ENCODE measurements around the gene SIX2. TPM values are rescaled to one million over a fixed set of nuclear protein-coding genes. Genes with fewer than 3 reads are reported as not detected.

Gene SIX2
- total and polyA plus RNA-seq, 2 of the 13 experiments (the other 11 are each of a cell fraction or from before 2014, with no cell fraction given), result not detected

- TF ChIP-seq THYN1 (CRISPR knock-in tag; IDR thresholded peaks at IDR 0.05; ENCODE audit: borderline replicate concordance, low read depth) (0 out of 2 replicates have a peak, but pooled peaks have one; percentile 46), SP140L (CRISPR knock-in tag; IDR thresholded peaks at IDR 0.05; ENCODE audit: borderline replicate concordance) (no peak), CBX5 (CRISPR knock-in tag; IDR thresholded peaks at IDR 0.05; ENCODE audit: borderline replicate concordance) (peak; percentile 47; the same call in 1 of the 2 replicates), KLF16 (CRISPR knock-in tag; IDR thresholded peaks at IDR 0.05) (0 out of 4 replicates have a peak, but pooled peaks of 1 of the 2 experiments have one; percentile 53), ZNF619 (CRISPR knock-in tag; IDR thresholded peaks at IDR 0.05) (0 out of 2 replicates have a peak, but pooled peaks have one; percentile 26), AKAP8 (CRISPR knock-in tag; IDR thresholded peaks at IDR 0.05) (peak; percentile 51; the same call in 1 of the 2 replicates), ZNF225 (CRISPR knock-in tag; IDR thresholded peaks at IDR 0.05) (peak; percentile 55; the same call in 1 of the 2 replicates), ZSCAN29 (CRISPR knock-in tag; conservative IDR thresholded peaks at IDR 0.05) (0 out of 2 replicates have a peak, but pooled peaks have one; percentile 30), ATF1 (CRISPR knock-in tag; IDR thresholded peaks at IDR 0.05) (no peak), STAG1 (CRISPR knock-in tag; IDR thresholded peaks at IDR 0.05) (peak; percentile 98), NFYB (CRISPR knock-in tag; IDR thresholded peaks at IDR 0.05) (no peak), ZNF703 (CRISPR knock-in tag; IDR thresholded peaks at IDR 0.05; ENCODE audit: borderline replicate concordance) (no peak), ZNF33A (CRISPR knock-in tag; IDR thresholded peaks at IDR 0.05; ENCODE audit: borderline replicate concordance) (no peak), MXD4 (CRISPR knock-in tag; IDR thresholded peaks at IDR 0.05) (peak; percentile 85), ZNF317 (CRISPR knock-in tag; IDR thresholded peaks at IDR 0.05) (peak; percentile 61; the same call in 1 of the 2 replicates), HDAC1 (CRISPR knock-in tag; IDR thresholded peaks at IDR 0.05) (peak; percentile 32; the same call in 1 of the 2 replicates)
- TF ChIP-seq, protein P1, sequence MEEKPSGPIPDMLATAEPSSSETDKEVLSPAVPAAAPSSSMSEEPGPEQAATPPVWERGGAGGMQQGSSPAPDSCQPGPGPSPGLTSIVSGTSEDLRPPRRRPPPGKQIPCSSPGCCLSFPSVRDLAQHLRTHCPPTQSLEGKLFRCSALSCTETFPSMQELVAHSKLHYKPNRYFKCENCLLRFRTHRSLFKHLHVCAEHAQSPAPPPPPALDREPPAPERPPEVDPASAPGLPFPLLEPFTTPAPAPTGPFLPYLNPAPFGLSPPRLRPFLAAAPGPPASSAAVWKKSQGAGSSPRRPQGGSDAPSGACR (CRISPR knock-in tag; IDR thresholded peaks at IDR 0.05), result 0 out of 2 replicates have a peak, but pooled peaks have one; percentile 34
- TF ChIP-seq, protein P2, sequence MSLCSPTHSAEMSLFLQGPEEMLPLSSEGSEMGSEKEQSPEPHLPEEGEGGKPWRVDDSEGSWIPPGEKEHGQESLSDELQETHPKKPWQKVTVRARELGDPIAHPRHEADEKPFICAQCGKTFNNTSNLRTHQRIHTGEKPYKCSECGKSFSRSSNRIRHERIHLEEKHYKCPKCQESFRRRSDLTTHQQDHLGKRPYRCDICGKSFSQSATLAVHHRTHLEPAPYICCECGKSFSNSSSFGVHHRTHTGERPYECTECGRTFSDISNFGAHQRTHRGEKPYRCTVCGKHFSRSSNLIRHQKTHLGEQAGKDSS (CRISPR knock-in tag; IDR thresholded peaks at IDR 0.05; ENCODE audit: borderline replicate concordance, low read depth), result peak; percentile 59; the same call in 1 of the 2 replicates
- TF ChIP-seq, protein P3, sequence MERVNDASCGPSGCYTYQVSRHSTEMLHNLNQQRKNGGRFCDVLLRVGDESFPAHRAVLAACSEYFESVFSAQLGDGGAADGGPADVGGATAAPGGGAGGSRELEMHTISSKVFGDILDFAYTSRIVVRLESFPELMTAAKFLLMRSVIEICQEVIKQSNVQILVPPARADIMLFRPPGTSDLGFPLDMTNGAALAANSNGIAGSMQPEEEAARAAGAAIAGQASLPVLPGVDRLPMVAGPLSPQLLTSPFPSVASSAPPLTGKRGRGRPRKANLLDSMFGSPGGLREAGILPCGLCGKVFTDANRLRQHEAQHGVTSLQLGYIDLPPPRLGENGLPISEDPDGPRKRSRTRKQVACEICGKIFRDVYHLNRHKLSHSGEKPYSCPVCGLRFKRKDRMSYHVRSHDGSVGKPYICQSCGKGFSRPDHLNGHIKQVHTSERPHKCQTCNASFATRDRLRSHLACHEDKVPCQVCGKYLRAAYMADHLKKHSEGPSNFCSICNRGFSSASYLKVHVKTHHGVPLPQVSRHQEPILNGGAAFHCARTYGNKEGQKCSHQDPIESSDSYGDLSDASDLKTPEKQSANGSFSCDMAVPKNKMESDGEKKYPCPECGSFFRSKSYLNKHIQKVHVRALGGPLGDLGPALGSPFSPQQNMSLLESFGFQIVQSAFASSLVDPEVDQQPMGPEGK (CRISPR knock-in tag; IDR thresholded peaks at IDR 0.05), result peak; percentile 70
- TF ChIP-seq, protein P4, sequence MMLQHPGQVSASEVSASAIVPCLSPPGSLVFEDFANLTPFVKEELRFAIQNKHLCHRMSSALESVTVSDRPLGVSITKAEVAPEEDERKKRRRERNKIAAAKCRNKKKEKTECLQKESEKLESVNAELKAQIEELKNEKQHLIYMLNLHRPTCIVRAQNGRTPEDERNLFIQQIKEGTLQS (CRISPR knock-in tag; IDR thresholded peaks at IDR 0.05), result 0 out of 2 replicates have a peak, but pooled peaks have one; percentile 41
Observed at GRCh38 chr2:44955593-44956392, 53.5 kb downstream of the SIX2 start (continued).

Measured in HepG2 (cell line).